Activated CD4-positive, alpha-beta T cell treated with anti-CD3 and anti-CD28 coated beads for 1 hour (primary cell): ENCODE results near the gene PRR11.
"Not testable (repeated sequence)": the region's sequence is repeated elsewhere in the genome, so short reads cannot be mapped to it uniquely, and the experiment has no call there.

Experiments used
- DNase-seq: peaks from one replicate; pipeline ENCODE4 v3.0.0-alpha.2; 2020

PRR11 gene

DNA sequence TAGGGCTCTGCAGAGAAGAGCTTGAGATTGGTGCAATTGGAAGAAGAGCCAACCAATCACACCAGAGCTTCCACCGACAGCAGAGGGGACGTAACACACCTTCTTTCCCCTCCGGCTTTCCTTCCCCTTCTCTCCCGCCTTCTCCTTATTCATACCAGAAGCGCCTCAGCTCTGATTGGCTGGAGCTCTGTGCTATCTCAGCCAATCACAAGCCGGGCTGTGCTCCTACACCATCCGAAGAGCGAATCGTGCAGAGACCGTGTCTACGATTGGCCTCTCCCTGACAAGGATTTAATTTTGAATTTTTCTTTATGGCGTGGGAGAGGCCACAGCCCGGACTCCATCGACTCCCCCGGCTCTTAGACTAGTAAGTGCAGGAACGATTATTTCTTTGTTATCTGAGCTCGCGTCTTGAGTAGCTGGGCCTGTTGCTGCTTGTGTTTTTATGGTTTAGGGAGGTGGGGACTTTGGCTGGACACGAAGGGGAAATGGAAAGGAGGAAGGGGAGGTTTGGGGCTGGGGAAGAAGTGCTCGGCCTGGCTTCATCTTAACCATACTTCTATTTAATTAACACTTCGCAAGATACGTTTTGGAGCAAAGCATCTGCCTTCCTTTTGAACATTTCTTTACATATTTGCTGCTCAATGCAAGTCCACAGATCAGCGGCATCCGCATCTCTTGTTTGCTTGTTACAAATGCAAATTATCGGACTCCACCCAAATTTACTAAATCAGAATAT is at the start of gene PRR11:
Gene PRR11, plus strand, starts transcription at position 308 of the 739 bp plus-strand sequence. CDS start 14,007 bp downstream, outside the sequence.
- DNase-seq: peak; percentile 85

DNA sequence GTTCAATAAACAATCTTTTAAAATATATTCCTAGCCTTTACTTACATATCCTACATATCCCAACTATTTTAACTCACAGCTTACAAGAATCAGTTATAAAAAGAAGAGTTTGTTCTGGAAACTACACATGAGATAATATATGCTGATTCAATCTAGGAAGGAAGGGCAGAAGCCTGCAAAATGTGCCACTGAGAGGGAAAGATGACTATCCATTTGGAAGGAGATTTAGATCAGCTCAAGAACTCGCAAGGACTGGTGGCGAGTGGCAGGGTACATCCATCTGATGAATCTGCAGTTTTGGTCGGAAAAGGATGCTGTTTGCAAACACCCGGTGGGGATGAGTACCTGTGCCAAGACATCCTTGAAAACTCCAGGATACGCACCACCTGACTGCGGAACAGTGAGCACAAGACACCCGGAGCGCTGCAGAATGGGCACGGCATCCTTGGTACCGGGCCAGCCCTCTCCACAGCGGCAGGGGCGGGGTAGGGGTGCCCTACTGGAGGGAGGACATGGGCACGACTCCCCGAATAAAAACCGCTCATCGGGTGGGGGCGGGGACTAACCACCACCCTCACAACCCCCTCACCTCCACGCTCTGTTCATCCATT is 49.6 kb upstream of the PRR11 start:
- DNase-seq: peak; percentile 63

DNA sequence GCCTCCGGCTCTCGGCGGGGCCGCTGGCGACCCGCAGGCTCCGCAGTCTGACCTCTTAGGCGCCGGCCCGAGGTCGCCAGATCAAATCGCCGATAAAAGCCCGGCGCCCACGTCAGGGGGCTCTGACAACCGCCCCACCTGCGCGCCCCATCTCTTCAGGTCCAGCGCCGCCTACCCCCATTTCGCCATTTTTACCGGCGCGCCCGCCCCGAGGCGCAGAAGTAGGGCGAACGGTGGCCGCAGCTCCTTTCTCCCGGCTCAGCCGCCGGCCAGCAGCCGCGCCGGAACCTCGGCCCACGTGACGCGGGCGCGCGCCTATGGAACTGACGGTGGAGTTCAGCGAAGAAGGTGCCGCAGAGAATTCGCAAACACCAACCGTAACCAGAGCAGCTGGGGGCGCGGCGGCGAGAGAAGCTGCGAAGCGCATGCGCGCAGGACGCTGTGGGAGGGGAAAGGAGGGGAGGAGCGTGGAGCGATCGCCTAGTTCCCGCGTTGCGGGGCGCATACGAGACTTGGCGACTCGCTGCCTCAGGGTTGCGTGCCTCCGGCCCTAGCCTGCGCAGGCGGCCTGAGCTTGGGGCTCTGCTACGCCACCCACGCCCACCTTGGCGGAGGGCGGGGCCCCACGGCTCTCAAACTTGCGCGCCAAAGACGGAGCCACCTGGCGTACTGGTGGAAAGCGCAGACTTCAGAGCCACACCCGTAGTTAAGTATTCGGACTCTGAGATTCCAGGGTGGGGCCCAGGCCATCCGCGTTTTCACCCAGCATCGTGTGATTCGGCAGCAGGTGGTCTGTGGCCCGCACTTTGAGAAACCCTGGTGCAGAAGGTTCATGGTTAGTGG is 48.9 kb upstream of the PRR11 start, which contains the start of gene TRIM37:
Gene TRIM37, minus strand, starts transcription at position 418 of the 843 bp plus-strand sequence. CDS start 419 bp downstream, outside the sequence.
- DNase-seq: peak; percentile 99

DNA sequence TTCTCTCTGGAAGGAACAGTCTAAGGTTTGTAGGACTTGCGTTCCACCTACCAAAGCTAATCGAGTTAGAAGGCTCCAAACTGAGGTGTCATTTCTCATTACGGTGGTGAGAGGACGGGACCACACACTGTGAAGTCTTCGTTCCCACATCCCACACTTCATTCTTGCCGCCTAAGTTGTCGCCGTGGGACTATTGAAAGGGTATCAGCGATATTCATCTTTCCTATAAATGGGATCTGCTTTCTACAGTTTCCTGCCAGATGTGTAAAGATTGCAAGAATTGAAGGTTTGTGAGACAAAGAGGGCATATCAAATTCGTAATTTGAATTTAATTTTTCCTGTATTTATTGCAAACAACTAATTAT is 48.3 kb upstream of the PRR11 start:
- no peak for DNase-seq

GRCh38 chr17:59108400-59109102 is 47.0 kb upstream of the PRR11 start:
- DNase-seq: no peak

- DNase-seq: no peak
These were observed 44.6 kb upstream of the PRR11 start for GRCh38 chr17:59110973-59111372.

DNA sequence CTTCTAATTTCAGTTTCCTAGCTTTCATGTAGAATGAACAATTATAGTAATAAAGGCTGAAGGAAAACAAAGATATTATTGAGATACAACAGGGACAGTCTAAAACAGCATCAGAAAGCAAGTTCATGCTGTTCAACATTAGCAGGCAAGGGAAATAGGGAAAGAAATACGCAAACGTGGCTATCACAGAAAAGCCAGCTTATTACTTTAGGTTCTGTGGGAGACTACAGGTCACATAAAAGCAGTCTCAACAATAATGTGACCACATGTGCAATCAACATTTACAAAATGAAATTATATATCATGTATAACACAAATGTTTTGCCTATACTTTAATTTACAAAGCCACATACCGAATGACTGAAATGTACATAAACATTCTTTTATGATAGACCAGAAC is 44.0 kb upstream of the PRR11 start:
- no peak for DNase-seq

- DNase-seq: no peak
These were observed 40.1 kb upstream of the PRR11 start for GRCh38 chr17:59115474-59115873.

DNA sequence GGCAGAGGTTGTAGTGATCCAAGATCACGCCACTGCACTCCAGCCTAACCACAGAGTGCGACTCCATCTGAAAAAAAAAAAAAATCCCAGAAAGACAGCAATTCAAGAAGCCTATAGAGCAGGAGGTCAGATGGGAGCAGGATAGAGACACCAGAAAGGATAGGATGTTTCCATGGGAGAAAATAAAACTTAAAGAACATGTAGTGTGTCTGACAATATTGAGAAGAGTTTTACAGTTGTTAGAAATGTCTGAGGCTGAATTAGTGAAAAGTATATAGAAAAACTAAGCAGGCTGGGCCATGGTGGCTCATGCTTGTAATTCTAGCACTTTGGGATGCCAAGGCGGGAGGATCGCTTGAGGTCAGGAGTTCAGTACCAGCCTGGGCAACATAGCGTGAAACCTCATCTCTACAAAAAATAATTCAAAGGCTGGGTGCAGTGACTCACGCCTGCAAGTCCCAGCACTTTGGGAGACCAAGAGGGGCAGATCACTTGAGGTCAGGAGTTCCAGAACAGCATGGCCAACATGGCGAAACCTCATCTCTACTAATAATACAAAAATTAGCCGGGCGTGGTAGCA is 33.6 kb upstream of the PRR11 start:
- DNase-seq: no peak

DNA sequence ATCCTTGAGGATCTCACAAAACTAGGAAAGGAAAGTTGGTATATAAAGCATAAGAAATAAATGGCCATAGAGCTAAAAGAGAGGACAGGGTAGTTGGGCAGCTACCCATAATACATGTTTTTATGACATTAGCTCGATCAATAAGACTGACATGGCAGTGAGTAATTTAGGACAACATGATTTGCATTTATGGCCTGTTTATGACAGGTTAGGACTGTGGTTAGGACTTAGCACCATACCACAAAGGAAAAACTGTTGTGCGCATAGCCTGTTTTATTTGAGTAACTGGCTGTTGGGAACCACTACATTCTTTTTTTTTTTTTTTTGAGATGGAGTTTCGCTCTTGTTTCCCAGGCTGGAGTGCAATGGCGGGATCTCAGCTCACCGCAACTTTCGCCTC is 30.9 kb upstream of the PRR11 start:
- no peak for DNase-seq

- DNase-seq: no peak
These were observed 28.6 kb upstream of the PRR11 start for GRCh38 chr17:59126809-59127417.

GRCh38 chr17:59129814-59130213 is 25.7 kb upstream of the PRR11 start:
- DNase-seq: no peak

GRCh38 chr17:59131131-59131530 is 24.4 kb upstream of the PRR11 start:
- no peak for DNase-seq

DNA sequence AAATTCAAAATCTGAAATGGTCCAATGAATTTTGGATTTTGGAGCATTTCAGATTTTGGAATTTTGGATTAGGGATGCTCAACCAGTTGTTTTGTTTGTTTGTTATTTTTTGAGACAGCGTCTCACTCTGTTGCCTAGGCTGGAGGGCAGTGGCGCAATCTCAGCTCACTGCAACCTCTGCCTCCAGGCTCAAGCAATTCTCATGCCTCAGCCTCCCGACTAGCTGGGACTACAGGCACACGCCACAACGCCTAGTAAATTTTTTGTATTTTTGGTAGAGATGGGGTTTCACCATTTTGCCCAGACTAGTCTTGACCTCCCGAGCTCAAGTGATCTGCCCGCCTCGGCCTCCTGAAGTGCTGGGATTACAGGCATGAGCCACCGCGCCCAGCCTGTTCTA is 17.2 kb upstream of the PRR11 start:
- DNase-seq: not testable (repeated sequence)

DNA sequence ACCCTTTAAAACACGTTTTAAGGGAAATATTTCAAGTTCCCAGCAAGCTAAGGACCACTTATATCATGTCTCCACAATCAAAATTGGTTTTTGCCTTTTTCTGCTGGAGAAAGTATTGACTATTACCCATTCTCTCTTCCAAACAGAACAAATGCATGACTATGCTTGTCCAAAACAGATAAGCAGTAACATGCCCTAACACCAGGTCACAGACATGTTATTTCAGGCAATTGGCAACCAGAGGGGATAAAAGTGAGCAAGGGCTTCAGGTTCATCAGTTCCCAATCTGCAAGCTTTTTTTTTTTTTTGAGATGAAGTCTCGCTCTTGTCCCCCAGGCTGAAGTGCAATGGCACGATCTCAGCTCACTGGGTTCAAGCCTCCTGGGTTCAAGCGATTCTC is 15.6 kb upstream of the PRR11 start:
- no peak for DNase-seq

DNA sequence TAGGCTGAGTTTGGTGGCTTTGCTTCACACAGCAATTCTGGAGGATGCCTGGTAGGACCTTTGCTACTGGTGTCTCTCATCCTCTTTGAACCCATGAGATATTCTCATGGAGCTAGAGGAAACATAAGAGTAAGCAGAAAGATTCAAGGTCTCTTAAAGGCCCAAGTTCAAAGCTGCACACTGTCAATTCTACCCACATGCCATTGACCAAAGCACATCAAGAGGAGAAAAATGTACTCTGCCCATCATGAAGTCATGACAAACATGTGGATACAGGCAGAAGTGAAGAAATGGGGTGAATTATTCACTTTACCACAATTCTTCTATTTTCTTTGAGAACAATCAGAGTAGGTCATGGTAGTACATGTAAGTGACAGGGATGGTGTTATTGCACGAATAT is 13.7 kb upstream of the PRR11 start:
- no peak for DNase-seq

DNA sequence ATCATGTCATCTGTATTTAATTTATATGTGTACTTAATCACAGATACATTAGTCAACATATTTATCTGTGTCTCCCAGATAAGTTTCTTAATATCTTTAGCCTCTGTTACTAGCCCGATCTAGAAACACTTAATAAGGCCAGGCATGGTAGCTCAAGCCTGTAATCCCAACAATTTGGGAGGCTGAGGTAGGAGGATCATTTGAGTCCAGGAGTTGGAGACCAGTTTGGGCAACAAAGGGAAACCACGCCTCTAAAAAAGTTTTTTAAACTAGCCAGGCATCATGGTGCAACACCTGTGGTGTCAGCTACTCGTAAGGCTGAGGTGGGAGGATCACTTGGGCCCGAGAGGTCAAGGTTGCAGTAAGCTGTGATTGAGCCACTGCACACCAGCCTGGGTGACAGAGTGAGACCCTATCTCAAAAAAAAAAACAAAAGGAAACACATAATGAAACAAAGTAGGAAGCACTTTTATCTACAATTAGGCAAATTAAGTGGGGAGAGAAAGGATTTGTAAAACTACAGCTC is 9.9 kb upstream of the PRR11 start:
- DNase-seq: no peak

GRCh38 chr17:59149051-59149450 is 6.5 kb upstream of the PRR11 start:
- DNase-seq: no peak

DNA sequence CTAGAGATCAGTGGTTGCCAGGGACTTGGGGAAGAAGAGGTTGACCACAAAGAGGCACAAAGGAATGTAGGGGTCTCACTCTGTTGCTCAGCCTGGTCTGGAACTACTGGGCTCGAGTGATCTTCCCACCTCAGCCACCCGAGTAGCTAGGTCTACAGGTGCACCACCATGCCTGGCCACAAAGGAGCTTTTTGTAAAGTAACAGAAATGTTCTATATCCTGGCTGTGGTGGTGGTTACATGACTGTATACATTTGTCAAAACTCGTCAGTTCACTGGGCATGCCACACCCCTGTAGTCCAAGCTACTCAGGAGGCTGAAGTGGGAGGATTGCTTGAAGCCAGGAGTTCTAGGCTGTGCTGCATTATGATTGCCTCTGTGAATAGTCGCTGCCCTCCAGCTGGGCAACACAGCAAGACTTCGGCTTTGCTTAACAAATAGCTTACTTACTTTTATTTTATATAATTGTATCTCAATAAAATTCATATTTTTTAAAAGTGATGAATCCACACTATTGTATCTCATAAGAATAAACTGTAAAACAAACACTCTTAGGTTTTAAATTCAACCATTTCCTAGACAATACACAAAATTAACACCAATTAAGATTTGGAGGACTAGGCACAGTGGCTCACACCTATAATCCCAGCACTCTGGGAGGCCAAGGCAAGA is 5.6 kb upstream of the PRR11 start:
- no peak for DNase-seq

DNA sequence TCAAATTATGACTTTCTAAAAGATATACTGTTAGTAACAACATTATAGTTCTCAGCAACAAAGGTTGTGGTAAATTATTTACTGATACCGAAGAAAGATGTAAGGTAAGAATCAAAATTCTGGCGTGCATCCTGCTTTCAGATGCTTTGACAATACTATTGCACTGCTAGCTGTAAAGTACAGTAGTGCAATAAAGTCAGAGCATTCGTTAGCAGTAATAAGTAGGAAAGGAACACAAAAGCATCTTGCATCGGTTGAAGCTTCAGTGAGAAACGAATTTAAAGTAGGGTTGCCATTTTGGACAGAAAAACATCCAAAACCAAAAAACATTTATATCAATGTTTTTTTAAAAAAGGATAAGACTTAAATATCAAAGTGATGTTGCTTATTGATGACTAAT is 4.5 kb upstream of the PRR11 start:
- DNase-seq: no peak

GRCh38 chr17:59151591-59151990 is 4.0 kb upstream of the PRR11 start:
- DNase-seq: no peak
